Activated naive CD8-positive, alpha-beta T cell treated with anti-CD3 and anti-CD28 coated beads for 36 hours (primary cell): ENCODE results near the gene PACSIN2. TPM values are rescaled to one million over a fixed set of nuclear protein-coding genes. Genes with fewer than 3 reads are reported as not detected.
"Not testable (repeated sequence)": the region's sequence is repeated elsewhere in the genome, so short reads cannot be mapped to it uniquely, and the experiment has no call there.

Experiments
- DNase-seq: peaks from one replicate; pipeline ENCODE4 v3.0.0; 2021
- H3K27ac Mint-ChIP-seq: one replicate; pipeline ENCODE4 v1.8.0; 2022; ENCODE audit warnings: mild to moderate bottlenecking, moderate library complexity, mixed read lengths
- H3K27me3 Mint-ChIP-seq: one replicate; pipeline ENCODE4 v1.8.0; 2022; ENCODE audit warnings: mild to moderate bottlenecking, mixed read lengths
- H3K36me3 Mint-ChIP-seq: one replicate; pipeline ENCODE4 v1.8.0; 2021; ENCODE audit warnings: mild to moderate bottlenecking, mixed read lengths
- H3K4me1 Mint-ChIP-seq: one replicate; pipeline ENCODE4 v1.8.0; 2021; ENCODE audit warnings: mixed read lengths
- H3K4me3 Mint-ChIP-seq: one replicate; pipeline ENCODE4 v1.8.0; 2022; ENCODE audit warnings: mild to moderate bottlenecking, moderate library complexity, mixed read lengths
- H3K9me3 Mint-ChIP-seq: one replicate; pipeline ENCODE4 v1.8.0; 2022; ENCODE audit warnings: mixed read lengths
- total RNA-seq, 2 experiments: library from RNA; stranded (reverse); gene quantifications; one replicate each; pipeline ENCODE4 v1.2.3, GENCODE V29; 2021

Gene PACSIN2
- total RNA-seq, 2 experiments from 2014 or later: 30.2 to 34.6 TPM

DNA sequence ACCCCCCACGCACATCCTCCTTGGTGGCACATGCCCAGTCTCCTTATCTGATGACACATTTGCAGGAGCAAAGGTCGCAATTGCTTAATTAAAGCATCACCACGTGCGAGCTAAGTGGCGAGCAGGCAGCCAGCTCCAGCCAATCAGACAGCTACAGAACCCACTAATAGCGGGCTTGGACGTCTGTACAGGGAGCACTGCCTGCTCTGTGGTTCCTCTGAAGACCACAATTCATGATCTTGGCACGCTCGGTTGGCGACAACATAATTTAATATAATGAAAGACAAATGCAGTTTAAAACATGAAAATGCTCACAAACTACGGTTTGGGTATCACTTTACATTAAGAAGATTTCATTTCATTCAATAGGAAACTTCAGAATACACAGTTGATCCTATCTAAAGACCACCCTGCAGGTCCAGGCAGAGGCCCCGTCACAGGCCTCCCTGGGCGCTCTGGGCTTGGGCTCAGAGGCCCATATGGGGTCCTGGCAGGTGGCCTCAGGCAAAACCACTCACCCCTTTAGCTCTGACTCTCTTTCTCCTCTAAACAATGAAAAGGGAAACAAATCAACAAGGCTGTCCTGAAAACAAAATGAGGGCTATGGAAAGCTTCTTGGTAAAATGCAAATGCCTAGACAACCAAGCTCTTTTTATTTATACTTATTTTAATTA, 10.4 kb downstream of the PACSIN2 start:
- Mint-ChIP-seq H3K9me3 (peaks cover 2% of the 10 kb centered on the region), H3K36me3 (peaks cover 2% of the 10 kb centered on the region), H3K4me3 (no peak overlapping the region), H3K4me1 (peaks cover 85% of the 10 kb centered on the region), H3K27me3 (no peaks in the 10 kb centered on the region), H3K27ac (peak overlapping the region; percentile 57)
- DNase-seq: peak; percentile 22

DNA sequence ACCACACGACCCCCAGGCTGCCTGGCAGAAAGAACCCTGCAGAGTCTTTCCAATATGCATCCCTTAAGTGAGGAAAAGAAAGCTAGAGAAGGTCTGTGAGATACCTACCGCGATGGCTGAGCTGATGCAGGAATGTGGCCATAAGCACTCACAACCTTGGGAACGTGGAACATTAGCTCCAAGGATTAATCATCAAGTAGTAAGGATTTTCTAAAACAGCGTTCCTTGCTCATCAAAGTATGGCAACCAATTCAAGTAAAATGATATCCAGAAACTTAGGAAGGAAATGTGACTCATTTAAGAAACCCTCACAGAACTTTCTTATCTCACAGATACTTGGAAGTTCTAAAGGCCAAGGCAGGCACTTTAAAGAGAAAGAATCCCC, 12.8 kb downstream of the PACSIN2 start:
- H3K4me1 Mint-ChIP-seq: peaks cover 91% of the 10 kb centered on the region
- H3K9me3 Mint-ChIP-seq: peaks cover 2% of the 10 kb centered on the region
- no peak overlapping the region for H3K27ac Mint-ChIP-seq
- no peak for DNase-seq
- no peaks in the 10 kb centered on the region for H3K27me3 Mint-ChIP-seq
- H3K36me3 Mint-ChIP-seq: peaks cover 4% of the 10 kb centered on the region
- H3K4me3 Mint-ChIP-seq: peak overlapping the region; percentile 2

DNA sequence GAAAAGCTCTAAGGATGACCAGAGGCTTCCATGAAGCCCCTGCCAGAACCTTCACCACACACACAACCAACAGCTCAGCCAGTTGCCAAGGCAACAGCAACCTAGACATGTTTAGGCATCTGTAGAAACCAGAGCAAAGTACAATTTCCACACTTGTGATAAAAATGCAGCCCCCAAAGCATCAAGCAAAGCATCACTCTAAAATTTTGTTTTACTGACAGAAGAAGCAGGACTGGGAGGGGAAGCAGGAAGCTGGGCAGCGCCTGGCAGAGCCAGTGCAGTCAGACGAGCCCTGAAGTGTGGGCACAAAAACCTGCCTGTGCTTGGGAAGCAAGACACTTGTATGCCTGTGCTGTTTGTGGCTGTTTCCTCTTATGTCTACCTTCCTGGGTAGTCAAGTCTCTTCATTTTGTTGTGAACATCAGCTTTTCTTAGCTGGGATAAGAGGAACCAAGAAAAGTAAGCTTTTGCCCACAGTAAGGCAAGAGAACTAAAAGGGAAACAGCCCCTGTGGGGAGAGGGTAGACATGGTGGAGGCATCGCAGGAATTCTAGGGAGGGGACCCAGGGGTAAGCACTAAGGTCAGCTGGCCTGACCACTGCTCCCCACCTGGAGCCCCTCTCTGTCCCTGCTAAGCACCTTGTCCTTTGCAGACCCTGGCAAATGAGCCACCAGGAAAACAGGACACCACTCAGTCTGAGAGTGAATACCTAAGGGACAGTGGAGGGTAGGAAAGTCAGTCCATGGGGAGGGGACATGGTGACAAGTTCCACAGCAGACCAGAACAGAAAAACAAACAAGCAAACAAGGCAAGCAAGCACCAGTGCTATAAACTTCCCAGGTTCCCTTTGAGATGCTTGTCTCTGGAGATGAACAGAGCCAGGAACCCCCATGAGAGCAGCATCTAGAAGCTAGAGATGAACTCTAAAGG, 13.4 kb downstream of the PACSIN2 start:
- peaks cover 84% of the 10 kb centered on the region for H3K4me1 Mint-ChIP-seq
- H3K9me3 Mint-ChIP-seq: peaks cover 2% of the 10 kb centered on the region
- DNase-seq: peak; percentile 27
- peak overlapping the region; percentile 64 for H3K27ac Mint-ChIP-seq
- peaks cover 4% of the 10 kb centered on the region for H3K36me3 Mint-ChIP-seq
- no peaks in the 10 kb centered on the region for H3K27me3 Mint-ChIP-seq
- peak overlapping the region; percentile 29 for H3K4me3 Mint-ChIP-seq

DNA sequence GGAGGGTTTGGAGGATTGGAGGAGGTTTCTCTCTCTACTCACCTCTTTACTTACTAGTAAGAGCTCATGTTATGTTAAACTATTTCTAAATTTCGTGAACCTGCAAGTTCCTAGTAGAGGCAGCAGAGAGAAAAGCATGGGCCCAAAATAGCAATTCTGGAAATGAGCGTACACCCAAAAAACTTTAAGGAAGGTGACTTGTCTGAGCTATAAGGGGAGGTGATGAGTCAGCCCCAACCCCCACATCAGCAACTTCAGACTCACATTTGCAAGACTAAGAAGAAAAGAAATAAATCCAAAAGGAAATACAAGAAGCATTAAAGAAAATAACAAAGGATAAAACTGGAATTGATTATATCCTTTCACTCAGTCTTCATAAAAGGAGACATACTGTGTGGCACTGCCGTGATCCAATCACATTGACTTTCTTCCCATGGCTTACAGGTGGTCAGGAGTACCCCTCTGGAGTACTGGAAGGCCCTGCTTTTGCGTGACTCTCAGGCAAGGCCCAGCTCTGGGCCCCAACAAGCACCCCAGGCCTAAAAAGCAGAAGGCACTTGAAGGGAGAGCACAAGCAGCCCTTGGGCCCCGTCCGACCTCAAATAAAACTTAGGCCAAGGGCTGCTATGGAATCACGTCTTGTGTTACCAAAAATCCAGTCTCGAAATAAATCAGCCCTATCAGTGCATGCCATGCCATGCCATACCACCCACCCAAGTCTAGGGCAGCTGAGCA, 14.3 kb downstream of the PACSIN2 start:
- Mint-ChIP-seq H3K4me3 (no peak overlapping the region), H3K4me1 (peaks cover 77% of the 10 kb centered on the region), H3K36me3 (peaks cover 4% of the 10 kb centered on the region), H3K9me3 (peaks cover 2% of the 10 kb centered on the region), H3K27me3 (no peaks in the 10 kb centered on the region), H3K27ac (peak overlapping the region; percentile 69)
- peak; percentile 42 for DNase-seq

DNA sequence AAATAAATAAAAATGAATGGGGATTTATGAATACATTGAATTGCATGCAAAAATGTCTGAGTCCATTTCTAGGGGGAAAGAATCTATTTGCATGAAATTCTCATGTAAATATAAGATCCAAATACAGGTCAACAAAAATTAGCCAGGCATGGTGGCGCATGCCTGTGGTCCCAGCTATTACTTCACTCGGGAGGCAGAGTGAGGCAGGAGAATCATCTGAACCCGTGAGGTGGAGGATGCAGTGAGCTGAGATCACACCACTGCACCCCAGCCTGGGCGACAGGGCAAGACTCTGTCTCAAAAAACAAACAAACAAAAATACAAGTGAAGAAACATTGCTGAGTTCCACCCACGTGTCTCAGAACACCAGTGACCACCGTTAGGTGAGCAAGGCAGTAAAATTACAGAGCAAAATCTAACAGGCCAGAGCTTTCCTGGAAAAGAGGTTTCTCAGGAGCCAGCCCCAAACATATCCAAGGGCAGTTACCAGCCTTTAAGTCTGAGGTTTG, 17.3 kb downstream of the PACSIN2 start:
- H3K27ac Mint-ChIP-seq: no peak overlapping the region
- H3K4me3 Mint-ChIP-seq: no peak overlapping the region

DNA sequence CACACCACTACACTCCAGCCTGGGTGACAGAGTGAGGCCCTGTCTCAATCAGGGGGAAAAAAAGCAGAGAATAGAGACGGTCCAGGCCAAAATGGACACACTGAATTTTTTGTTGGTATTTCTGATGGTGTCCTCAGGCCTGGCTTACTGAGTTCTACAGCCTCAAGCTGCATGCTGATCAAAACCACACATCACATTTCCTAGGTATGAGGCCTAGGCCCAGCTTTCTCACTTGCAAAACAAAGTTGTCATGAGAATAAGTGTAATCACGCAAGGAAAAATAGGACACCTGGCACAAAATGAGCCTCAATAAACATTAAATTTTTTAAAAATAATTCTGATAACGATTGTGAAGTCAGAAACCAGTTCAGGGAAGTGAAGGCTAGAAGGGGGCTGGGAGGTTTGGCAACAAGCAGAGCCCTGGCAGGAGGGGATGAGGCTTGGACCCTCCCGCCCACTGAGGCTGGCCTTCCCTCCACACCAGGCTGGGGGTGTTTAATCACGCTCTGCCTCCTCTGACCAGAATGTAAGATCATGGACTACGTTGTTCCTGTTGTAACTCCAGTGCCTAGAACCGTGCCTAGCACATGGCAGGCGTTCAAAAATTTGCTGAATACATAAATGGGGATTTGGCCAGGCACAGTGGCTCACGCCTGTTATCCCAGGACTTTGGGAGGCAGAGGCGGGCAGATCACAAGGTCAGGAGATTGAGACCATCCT, 18.1 kb downstream of the PACSIN2 start:
- Mint-ChIP-seq H3K36me3 (peaks cover 15% of the 10 kb centered on the region), H3K4me1 (peaks cover 49% of the 10 kb centered on the region), H3K27ac (no peak overlapping the region), H3K4me3 (no peak overlapping the region), H3K27me3 (no peaks in the 10 kb centered on the region), H3K9me3 (no peaks in the 10 kb centered on the region)
- no peak for DNase-seq

More for the DNA sequence above, 17.3 kb downstream of the PACSIN2 start:
- H3K27me3 Mint-ChIP-seq: no peaks in the 10 kb centered on the region
- H3K9me3 Mint-ChIP-seq: no peaks in the 10 kb centered on the region
- DNase-seq: no peak
- peaks cover 11% of the 10 kb centered on the region for H3K36me3 Mint-ChIP-seq
- H3K4me1 Mint-ChIP-seq: peaks cover 56% of the 10 kb centered on the region

DNA sequence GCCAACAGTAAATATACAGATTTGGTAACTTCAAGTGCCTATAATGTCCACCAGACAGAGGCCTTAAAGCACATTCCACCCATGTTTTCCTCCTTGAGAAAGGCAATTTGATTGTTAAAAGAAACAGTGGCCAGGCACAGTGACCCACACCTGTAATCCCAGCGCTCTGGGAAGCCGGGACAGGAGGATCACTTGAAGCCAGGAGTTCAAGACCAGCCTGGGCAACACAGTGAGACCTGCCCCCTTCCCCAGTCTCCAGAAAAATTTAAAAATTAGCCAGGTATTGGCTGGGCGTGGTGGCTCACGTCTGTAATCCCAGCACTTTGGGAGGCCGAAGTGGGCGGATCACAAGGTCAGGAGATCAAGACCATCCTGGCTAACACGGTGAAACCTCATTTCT, 19.3 kb downstream of the PACSIN2 start:
- not testable (repeated sequence) for H3K27ac Mint-ChIP-seq
- peaks cover 44% of the 10 kb centered on the region for H3K4me1 Mint-ChIP-seq

DNA sequence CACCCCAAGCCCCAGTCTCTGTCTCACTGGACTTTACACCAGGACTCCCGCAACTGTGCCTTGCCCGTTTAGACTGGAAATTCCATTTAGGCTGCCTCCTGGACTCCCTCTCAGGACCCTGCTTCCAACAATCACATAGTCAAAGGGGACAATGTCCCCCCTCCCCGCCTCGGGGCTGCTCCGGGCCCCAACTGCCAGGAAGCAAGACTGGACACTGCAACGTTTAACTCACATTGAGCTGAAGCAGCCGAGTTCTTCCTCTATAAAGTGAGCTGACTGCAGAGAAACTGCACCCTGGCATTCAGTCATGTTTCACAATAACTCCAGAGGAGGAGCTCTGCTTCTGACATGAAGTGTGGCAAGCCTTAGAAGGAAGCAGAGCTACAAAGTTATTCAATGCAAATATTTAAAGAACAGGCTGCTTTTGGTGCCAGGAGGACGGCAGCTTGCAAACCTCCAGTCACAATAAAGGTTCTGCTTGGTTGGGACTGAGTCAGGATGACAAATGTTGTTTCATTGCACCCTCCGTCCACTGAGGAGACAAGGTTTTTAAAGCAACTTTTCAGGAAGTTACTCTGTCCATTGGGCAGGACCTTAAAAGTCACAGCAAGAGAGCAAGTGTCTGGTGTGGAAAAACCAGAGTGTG, 19.9 kb downstream of the PACSIN2 start:
- peaks cover 43% of the 10 kb centered on the region for H3K4me1 Mint-ChIP-seq

More for the DNA sequence above, 19.3 kb downstream of the PACSIN2 start:
- DNase-seq, H3K27me3 Mint-ChIP-seq, H3K4me3 Mint-ChIP-seq, H3K9me3 Mint-ChIP-seq: not testable (repeated sequence)
- peaks cover 15% of the 10 kb centered on the region for H3K36me3 Mint-ChIP-seq

DNA sequence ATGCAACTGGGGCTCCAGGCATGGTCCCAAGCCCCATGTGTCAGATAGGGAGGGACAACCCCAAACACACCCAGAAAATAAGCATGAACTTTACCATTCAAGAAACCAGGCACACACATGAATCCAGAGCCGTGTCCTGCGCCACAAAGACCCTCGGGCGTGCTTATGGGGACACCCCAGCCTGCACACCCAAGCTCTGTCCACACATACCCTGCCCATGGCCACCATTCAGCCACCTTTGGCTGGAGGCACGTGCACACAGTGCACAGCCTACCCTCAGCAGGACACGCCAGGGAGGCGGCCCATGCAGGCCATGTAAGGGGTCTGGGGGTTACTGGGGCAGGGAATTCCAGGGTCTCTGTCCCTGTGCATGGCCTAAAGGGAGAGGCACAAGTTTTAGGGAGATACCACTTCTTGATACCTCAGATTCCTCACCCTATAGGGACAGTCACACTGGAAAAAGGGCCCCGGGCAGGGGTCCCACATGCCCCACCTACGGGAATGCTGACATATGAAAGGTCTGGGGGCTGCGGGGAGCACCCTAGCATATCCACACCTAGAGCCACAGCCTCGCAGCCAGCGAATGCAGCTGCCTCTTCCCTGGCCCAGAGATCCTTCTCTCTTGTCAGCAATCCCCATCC, 20.6 kb downstream of the PACSIN2 start:
- Mint-ChIP-seq H3K27ac (no peak overlapping the region), H3K9me3 (no peaks in the 10 kb centered on the region), H3K4me1 (peaks cover 37% of the 10 kb centered on the region), H3K27me3 (no peaks in the 10 kb centered on the region), H3K4me3 (no peak overlapping the region), H3K36me3 (peaks cover 15% of the 10 kb centered on the region)
- no peak for DNase-seq

More for the DNA sequence above, 19.9 kb downstream of the PACSIN2 start:
- Mint-ChIP-seq H3K4me3 (no peak overlapping the region), H3K27ac (no peak overlapping the region), H3K27me3 (no peaks in the 10 kb centered on the region), H3K36me3 (peaks cover 15% of the 10 kb centered on the region), H3K9me3 (no peaks in the 10 kb centered on the region)
- no peak for DNase-seq

DNA sequence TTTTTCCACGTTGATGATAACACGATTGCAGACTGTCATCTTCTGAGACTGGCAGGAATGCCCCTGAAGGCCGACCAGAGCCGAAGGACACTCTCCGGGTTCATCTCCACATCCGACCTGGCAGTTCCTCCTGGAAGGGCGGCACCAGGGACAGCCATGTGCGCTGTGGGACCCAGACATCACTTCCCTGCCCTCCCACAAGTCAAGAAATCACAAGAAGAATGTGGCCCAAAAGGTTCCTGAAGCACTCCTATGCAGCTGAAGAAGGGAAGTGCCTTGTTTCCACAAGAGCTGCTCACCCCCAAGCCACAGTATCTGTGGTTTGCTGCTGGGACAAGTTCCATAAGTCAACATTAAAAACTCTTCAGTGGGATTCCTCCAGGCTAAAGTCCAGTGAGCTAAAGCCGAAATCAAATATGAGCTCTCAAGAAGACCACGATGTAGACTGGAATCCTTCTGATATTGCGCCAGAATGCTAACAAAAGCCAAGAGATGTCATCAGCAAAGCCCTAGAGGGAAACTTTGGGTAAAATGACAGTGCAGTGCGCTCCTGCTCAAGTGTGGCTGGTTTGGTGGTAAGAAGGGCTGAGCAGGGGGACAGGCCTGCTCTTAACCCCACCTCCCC, 21.2 kb downstream of the PACSIN2 start:
- no peak overlapping the region for H3K4me3 Mint-ChIP-seq

DNA sequence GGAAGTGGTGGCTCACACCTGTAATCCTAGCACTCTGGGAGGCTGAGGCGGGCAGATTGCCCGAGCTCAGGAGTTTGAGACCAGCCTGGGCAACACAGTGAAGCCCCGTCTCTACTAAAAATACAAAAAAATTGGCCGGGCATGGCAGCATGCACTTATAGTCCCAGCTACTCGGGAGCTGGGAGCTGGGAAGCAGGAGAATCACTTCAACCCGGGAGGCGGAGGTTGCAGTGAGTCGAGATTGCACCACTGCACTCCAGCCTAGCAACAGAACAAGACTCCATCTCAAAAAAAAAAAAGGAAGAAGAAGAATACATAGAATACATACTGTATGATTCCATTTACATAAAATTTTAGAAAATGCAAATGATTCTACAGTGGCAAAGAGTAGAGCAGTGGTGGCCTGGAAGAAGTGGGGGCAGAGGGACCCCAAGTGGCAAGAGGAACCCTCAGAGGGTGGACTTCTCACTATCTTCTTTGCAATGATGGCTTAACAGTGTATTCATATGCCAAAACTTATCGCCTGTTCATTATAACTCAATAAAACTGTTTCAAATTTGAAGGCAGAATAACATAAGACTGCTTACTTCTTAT, 22.0 kb downstream of the PACSIN2 start:
- H3K27ac Mint-ChIP-seq: no peak overlapping the region
- H3K9me3 Mint-ChIP-seq: no peaks in the 10 kb centered on the region
- H3K4me3 Mint-ChIP-seq: no peak overlapping the region
- H3K36me3 Mint-ChIP-seq: peaks cover 12% of the 10 kb centered on the region
- DNase-seq: no peak
- peaks cover 25% of the 10 kb centered on the region for H3K4me1 Mint-ChIP-seq
- H3K27me3 Mint-ChIP-seq: no peaks in the 10 kb centered on the region

More for the DNA sequence above, 21.2 kb downstream of the PACSIN2 start:
- Mint-ChIP-seq H3K27me3 (no peaks in the 10 kb centered on the region), H3K4me1 (peaks cover 33% of the 10 kb centered on the region), H3K36me3 (peaks cover 12% of the 10 kb centered on the region), H3K9me3 (no peaks in the 10 kb centered on the region), H3K27ac (no peak overlapping the region)
- DNase-seq: no peak

DNA sequence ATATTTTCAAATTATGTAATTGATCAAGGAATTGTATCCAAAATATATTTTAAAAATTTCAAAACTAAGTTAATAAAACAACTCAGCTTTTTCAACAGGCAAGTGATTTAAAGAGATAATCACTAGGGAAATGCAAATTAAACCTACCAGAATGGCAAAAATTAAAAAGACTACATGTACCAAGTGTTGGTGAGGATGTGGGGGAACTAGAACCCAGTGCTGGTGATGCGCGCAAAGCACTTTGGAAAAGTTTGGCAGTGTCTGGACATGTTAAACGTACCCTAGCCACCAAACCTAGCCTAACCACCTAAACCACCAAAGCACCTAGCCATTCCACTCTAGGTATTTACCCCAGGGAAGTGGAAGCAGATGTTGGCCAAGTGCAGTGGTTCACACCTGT, 22.9 kb downstream of the PACSIN2 start:
- Mint-ChIP-seq H3K36me3 (peaks cover 12% of the 10 kb centered on the region), H3K27me3 (no peaks in the 10 kb centered on the region), H3K4me3 (no peak overlapping the region), H3K27ac (no peak overlapping the region), H3K9me3 (no peaks in the 10 kb centered on the region), H3K4me1 (peaks cover 19% of the 10 kb centered on the region)
- no peak for DNase-seq
